HPDE6-E6E7 (cell line): Measurements from ENCODE around the gene TUBA3D.
"Not testable (repeated sequence)": the region's sequence is repeated elsewhere in the genome, so short reads cannot be mapped to it uniquely, and the experiment has no call there.

Experiments used
- DNase-seq: peaks from one replicate; pipeline ENCODE4 v3.0.0; 2011; ENCODE audit warnings: missing footprints; ENCODE audit errors: extremely low spot score

Gene TUBA3D

GRCh38 chr2:131475831-131476230, at the start of gene TUBA3D:
Gene TUBA3D (plus strand): TSS chr2:131476119. CDS start chr2:131476200, 81 bp downstream.
- DNase-seq, result no peak

GRCh38 chr2:131426727-131427126, 49.2 kb upstream of the TUBA3D start:
- no peak for DNase-seq

- DNase-seq, result no peak
Observed at GRCh38 chr2:131431336-131431735, 44.6 kb upstream of the TUBA3D start.

- not testable (repeated sequence) for DNase-seq
Observed at GRCh38 chr2:131440742-131441468, 35.0 kb upstream of the TUBA3D start.

GRCh38 chr2:131444736-131445514, 31.0 kb upstream of the TUBA3D start:
- not testable (repeated sequence) for DNase-seq

- DNase-seq, result not testable (repeated sequence)
Observed at GRCh38 chr2:131445515-131445797, 30.5 kb upstream of the TUBA3D start.

- no peak for DNase-seq
Observed at GRCh38 chr2:131445896-131446295, 30.0 kb upstream of the TUBA3D start.

- DNase-seq, result not testable (repeated sequence)
Observed at GRCh38 chr2:131447981-131448380, 27.9 kb upstream of the TUBA3D start.

- DNase-seq, result not testable (repeated sequence)
Observed at GRCh38 chr2:131451265-131451949, 24.5 kb upstream of the TUBA3D start.

GRCh38 chr2:131454914-131455313, 21.0 kb upstream of the TUBA3D start:
- DNase-seq, result not testable (repeated sequence)

- not testable (repeated sequence) for DNase-seq
Observed at GRCh38 chr2:131467722-131468121, 8.2 kb upstream of the TUBA3D start.

GRCh38 chr2:131470944-131471343, 5.0 kb upstream of the TUBA3D start:
- not testable (repeated sequence) for DNase-seq

GRCh38 chr2:131471624-131472023, 4.3 kb upstream of the TUBA3D start:
- DNase-seq, result not testable (repeated sequence)

- DNase-seq, result not testable (repeated sequence)
Observed at GRCh38 chr2:131473266-131473665, 2.7 kb upstream of the TUBA3D start.

- DNase-seq, result not testable (repeated sequence)
Observed at GRCh38 chr2:131476363-131476762, 444 bp downstream of the TUBA3D start.

GRCh38 chr2:131477227-131477626, 1.3 kb downstream of the TUBA3D start:
- not testable (repeated sequence) for DNase-seq

GRCh38 chr2:131478074-131478849, 2.3 kb downstream of the TUBA3D start:
- DNase-seq, result not testable (repeated sequence)

GRCh38 chr2:131478850-131479461, 3.0 kb downstream of the TUBA3D start:
- not testable (repeated sequence) for DNase-seq

- DNase-seq, result not testable (repeated sequence)
Observed at GRCh38 chr2:131480351-131480750, 4.4 kb downstream of the TUBA3D start.

- DNase-seq, result not testable (repeated sequence)
Observed at GRCh38 chr2:131482506-131483155, 6.7 kb downstream of the TUBA3D start.
